Parathyroid adenoma (tissue), 2 donors: Measurements from ENCODE around the gene IL17RC.

Experiments used
- H2AFZ ChIP-seq: fragments of 300-600 bp; sonication (generic); one replicate; pipeline ENCODE4 v1.7.0; 2017; ENCODE audit warnings: antibody characterized with exemption, mild to moderate bottlenecking
- H3K27ac ChIP-seq: fragments of 300-600 bp; sonication (generic); one replicate; pipeline ENCODE4 v1.7.0; 2017
- H3K27me3 ChIP-seq: fragments of 300-600 bp; sonication (generic); one replicate; pipeline ENCODE4 v1.7.0; 2017; ENCODE audit warnings: low read length; ENCODE audit not compliant: control insufficient read depth, insufficient read depth
- H3K36me3 ChIP-seq: fragments of 300-600 bp; sonication (generic); one replicate; pipeline ENCODE4 v1.7.0; 2017; ENCODE audit warnings: low read length; ENCODE audit not compliant: control insufficient read depth, insufficient read depth
- H3K4me1 ChIP-seq: fragments of 300-600 bp; sonication (generic); one replicate; pipeline ENCODE4 v1.7.0; 2017; ENCODE audit warnings: control low read depth
- H3K4me2 ChIP-seq: fragments of 300-600 bp; sonication (generic); one replicate; pipeline ENCODE4 v1.7.0; 2017; ENCODE audit warnings: low read length
- H3K4me3 ChIP-seq: fragments of 300-600 bp; sonication (generic); one replicate; pipeline ENCODE4 v1.7.0; 2017; ENCODE audit warnings: low read depth, low read length
- H3K79me2 ChIP-seq: fragments of 300-600 bp; sonication (generic); one replicate; pipeline ENCODE4 v1.7.0; 2017; ENCODE audit warnings: control low read depth
- H3K9ac ChIP-seq: fragments of 300-600 bp; sonication (generic); one replicate; pipeline ENCODE4 v1.7.0; 2017; ENCODE audit warnings: mild to moderate bottlenecking
- H3K9me3 ChIP-seq: fragments of 300-600 bp; sonication (generic); one replicate; pipeline ENCODE4 v1.7.0; 2017; ENCODE audit warnings: low read length; ENCODE audit not compliant: control insufficient read depth
- CTCF ChIP-seq: fragments of 300-600 bp; sonication (generic); IDR thresholded peaks from one replicate; pipeline ENCODE4 v1.7.0; 2017; ENCODE audit warnings: antibody characterized with exemption, mild to moderate bottlenecking
- donor health status: primary hyperparathyroidism.

The IL17RC gene

GRCh38 chr3:9928158-9928557, 11.3 kb downstream of the IL17RC start:
- TF ChIP-seq CTCF, result no peak
- no peaks in the 10 kb centered on the region for H3K79me2 ChIP-seq
- no peak overlapping the region for H3K27ac ChIP-seq
- no peaks in the 10 kb centered on the region for H3K36me3 ChIP-seq
- no peak overlapping the region for H2AFZ ChIP-seq
- no peaks in the 10 kb centered on the region for H3K9me3 ChIP-seq
- H3K4me2 ChIP-seq, result no peak overlapping the region
- no peaks in the 10 kb centered on the region for H3K4me1 ChIP-seq
- H3K9ac ChIP-seq, result no peak overlapping the region
- H3K27me3 ChIP-seq, result no peaks in the 10 kb centered on the region
- H3K4me3 ChIP-seq, result no peak overlapping the region

GRCh38 chr3:9930804-9931418, 14.0 kb downstream of the IL17RC start:
- no peak for TF ChIP-seq CTCF
- Histone ChIP-seq H3K4me1 (peaks cover 10% of the 10 kb centered on the region), H3K79me2 (peaks cover 9% of the 10 kb centered on the region), H3K27ac (no peak overlapping the region), H3K27me3 (no peaks in the 10 kb centered on the region), H3K4me2 (no peak overlapping the region), H3K9me3 (no peaks in the 10 kb centered on the region), H3K36me3 (no peaks in the 10 kb centered on the region), H3K4me3 (no peak overlapping the region), H3K9ac (no peak overlapping the region), H2AFZ (no peak overlapping the region)

- Histone ChIP-seq H3K9ac (no peak overlapping the region), H3K4me2 (peak overlapping the region; percentile 87), H3K27me3 (no peaks in the 10 kb centered on the region), H3K9me3 (no peaks in the 10 kb centered on the region), H3K36me3 (no peaks in the 10 kb centered on the region), H3K4me1 (peaks cover 10% of the 10 kb centered on the region), H3K79me2 (peaks cover 9% of the 10 kb centered on the region), H3K27ac (peak overlapping the region; percentile 93), H2AFZ (peak overlapping the region; percentile 99), H3K4me3 (peak overlapping the region; percentile 92)
- no peak for TF ChIP-seq CTCF
Measured at GRCh38 chr3:9932535-9932842, 15.6 kb downstream of the IL17RC start.

- Histone ChIP-seq H2AFZ (peak overlapping the region; percentile 99), H3K36me3 (no peaks in the 10 kb centered on the region), H3K4me2 (peak overlapping the region; percentile 87), H3K79me2 (peaks cover 9% of the 10 kb centered on the region), H3K4me1 (peaks cover 10% of the 10 kb centered on the region), H3K27me3 (no peaks in the 10 kb centered on the region), H3K4me3 (peak overlapping the region; percentile 92), H3K9ac (no peak overlapping the region), H3K27ac (peak overlapping the region; percentile 93), H3K9me3 (no peaks in the 10 kb centered on the region)
- peak; percentile 85 for TF ChIP-seq CTCF
Measured at GRCh38 chr3:9932843-9933560, 16.1 kb downstream of the IL17RC start.
